Esophagus muscularis mucosa (tissue), 4 donors: ENCODE results near the gene APLF. TPM values are rescaled to one million over a fixed set of nuclear protein-coding genes. Genes with fewer than 3 reads are reported as not detected.

Source experiments
- DNase-seq: peaks from one replicate; pipeline ENCODE4 v3.0.0-alpha.2; 2017; ENCODE audit errors: extremely low spot score
- H3K27ac ChIP-seq, 4 donors: fragments of 200-600 bp; sonication (generic); replicated peaks in 1 of 4; 1 replicate in 3 of 4; 2 replicates in 1 of 4; pipeline ENCODE4 v1.5.1; 2016 to 2019; ENCODE audit warnings: mild to moderate bottlenecking in 1 of 4
- H3K27me3 ChIP-seq, 4 donors: fragments of 200-600 bp; sonication (generic); one replicate each; pipeline versions ENCODE4 v1.5.1 to v1.6.0; 2016 to 2019
- H3K36me3 ChIP-seq, 4 donors: fragments of 200-600 bp; sonication (generic); one replicate each; pipeline ENCODE4 v1.5.1; 2016 to 2019
- H3K4me1 ChIP-seq, 4 donors: fragments of 200-600 bp; sonication (generic); one replicate each; pipeline ENCODE4 v1.5.1; 2016 to 2019
- H3K4me3 ChIP-seq, 4 donors: fragments of 200-600 bp; sonication (generic); 1 replicate in 2 of 4; 2 replicates in 2 of 4; pipeline ENCODE4 v1.5.1; 2016 to 2019; ENCODE audit warnings: mild to moderate bottlenecking in 4 of 4, moderate library complexity in 1 of 4
- H3K9me3 ChIP-seq, 4 donors: fragments of 200-600 bp; sonication (generic); 1 replicate in 3 of 4; 2 replicates in 1 of 4; pipeline ENCODE4 v1.5.1; 2016 to 2019
- EP300 ChIP-seq: sonication (generic); formaldehyde crosslinking; IDR thresholded peaks from one replicate; pipeline ENCODE4 v1.6.1; 2017; ENCODE audit warnings: antibody characterized with exemption
- POLR2A ChIP-seq: fragments of 450-650 bp; IDR thresholded peaks from one replicate; pipeline ENCODE4 v1.6.1; 2017; ENCODE audit warnings: antibody characterized with exemption, moderate library complexity, mild to moderate bottlenecking, low read depth
- POLR2AphosphoS5 ChIP-seq, 2 donors: sonication (generic); formaldehyde crosslinking; IDR thresholded peaks; one replicate each; pipeline ENCODE4 v1.6.1; 2017; ENCODE audit warnings: antibody characterized with exemption in 2 of 2
- WGBS: methylation state at CpG from one replicate; pipeline ENCODE4 v1.1.5; 2018; 5-methylcytosine and 5-hydroxymethylcytosine counted together
- intact Hi-C: fragments of 100-400 bp; cut with DNase I; formaldehyde crosslinking; loops from one replicate; pipeline ENCODE4 v1.15.1; 2023
- total RNA-seq, 4 donors: library from RNA; depleted of rRNA; stranded (reverse); fragments of >200 nt; gene quantifications; one replicate each; pipeline versions ENCODE4 v1.1.0 to v1.2.1, GENCODE V29; 2016
- TF ChIP-seq, protein P1 (sequence below), 3 experiments: fragments of 200-600 bp in 2 of 3; fragments of 450-650 bp in 1 of 3; sonication (generic) in 2 of 3; IDR thresholded peaks; one replicate each; pipeline ENCODE4 v1.5.1; 2017 to 2019; ENCODE audit warnings: antibody characterized with exemption in 3 of 3, mild to moderate bottlenecking in 2 of 3, moderate library complexity in 1 of 3

APLF gene
- total RNA-seq, 4 donors from 2014 or later, result 7.6 to 12.1 (median 10.9) TPM

- Histone ChIP-seq H3K4me3 (no peak overlapping the region), H3K36me3 (no peaks in the 10 kb centered on the region), H3K27ac (no peak overlapping the region), H3K4me1 (no peaks in the 10 kb centered on the region), H3K27me3 (no peaks in the 10 kb centered on the region), H3K9me3 (no peaks in the 10 kb centered on the region)
- no peak for DNase-seq
- TF ChIP-seq, protein P1, sequence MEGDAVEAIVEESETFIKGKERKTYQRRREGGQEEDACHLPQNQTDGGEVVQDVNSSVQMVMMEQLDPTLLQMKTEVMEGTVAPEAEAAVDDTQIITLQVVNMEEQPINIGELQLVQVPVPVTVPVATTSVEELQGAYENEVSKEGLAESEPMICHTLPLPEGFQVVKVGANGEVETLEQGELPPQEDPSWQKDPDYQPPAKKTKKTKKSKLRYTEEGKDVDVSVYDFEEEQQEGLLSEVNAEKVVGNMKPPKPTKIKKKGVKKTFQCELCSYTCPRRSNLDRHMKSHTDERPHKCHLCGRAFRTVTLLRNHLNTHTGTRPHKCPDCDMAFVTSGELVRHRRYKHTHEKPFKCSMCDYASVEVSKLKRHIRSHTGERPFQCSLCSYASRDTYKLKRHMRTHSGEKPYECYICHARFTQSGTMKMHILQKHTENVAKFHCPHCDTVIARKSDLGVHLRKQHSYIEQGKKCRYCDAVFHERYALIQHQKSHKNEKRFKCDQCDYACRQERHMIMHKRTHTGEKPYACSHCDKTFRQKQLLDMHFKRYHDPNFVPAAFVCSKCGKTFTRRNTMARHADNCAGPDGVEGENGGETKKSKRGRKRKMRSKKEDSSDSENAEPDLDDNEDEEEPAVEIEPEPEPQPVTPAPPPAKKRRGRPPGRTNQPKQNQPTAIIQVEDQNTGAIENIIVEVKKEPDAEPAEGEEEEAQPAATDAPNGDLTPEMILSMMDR (IDR thresholded peaks at IDR 0.05), result no peak
- TF ChIP-seq POLR2A (no peak), POLR2AphosphoS5 (IDR thresholded peaks at IDR 0.05) (no peak), EP300 (no peak)
- intact Hi-C loops, result no loop called here
- 43% methylated on average over 2 of the region's 2 CpGs for WGBS
Measured at GRCh38 chr2:68574202-68574791, 106.9 kb downstream of the APLF start.

DNA sequence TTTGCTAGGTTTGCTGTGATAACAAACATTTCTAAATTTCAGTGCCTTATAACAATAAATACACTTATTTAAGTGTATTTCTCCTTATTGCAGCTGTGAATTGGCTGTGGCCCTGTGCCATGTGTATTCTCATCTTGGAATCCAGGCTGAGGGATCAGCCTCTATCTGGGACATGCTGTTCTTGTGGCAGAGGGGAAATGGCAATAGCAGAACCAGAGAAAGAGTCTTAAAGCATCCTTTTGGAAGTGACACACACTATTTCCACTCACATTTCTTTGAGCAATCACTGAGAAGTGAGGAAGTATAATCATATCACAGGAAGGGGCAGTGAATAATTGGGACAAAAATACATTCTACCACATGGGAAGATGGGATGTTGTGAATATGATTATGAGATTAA, 109.8 kb downstream of the APLF start:
- Histone ChIP-seq H3K27me3 (no peaks in the 10 kb centered on the region), H3K27ac (no peak overlapping the region), H3K4me3 (no peak overlapping the region), H3K4me1 (no peaks in the 10 kb centered on the region), H3K9me3 (no peaks in the 10 kb centered on the region), H3K36me3 (peaks cover 0 to 4% (median 0%) of the 10 kb centered on the region in 4 donors)
- no peak for DNase-seq
- no peak for TF ChIP-seq POLR2A
- TF ChIP-seq, protein P1 (IDR thresholded peaks at IDR 0.05), result no peak
- TF ChIP-seq EP300, result no peak
- TF ChIP-seq POLR2AphosphoS5 (IDR thresholded peaks at IDR 0.05), result no peak
- intact Hi-C loops, result no loop called here

GRCh38 chr2:68579689-68580088, 112.3 kb downstream of the APLF start:
- peaks cover 0 to 4% (median 0%) of the 10 kb centered on the region in 4 donors for H3K36me3 ChIP-seq
- no peaks in the 10 kb centered on the region for H3K4me1 ChIP-seq
- H3K4me3 ChIP-seq, result no peak overlapping the region
- WGBS, result 93% methylated on average over 3 of the region's 3 CpGs
- H3K27me3 ChIP-seq, result no peaks in the 10 kb centered on the region
- DNase-seq, result no peak
- intact Hi-C loops, result no loop called here
- TF ChIP-seq EP300 (no peak), POLR2AphosphoS5 (IDR thresholded peaks at IDR 0.05) (no peak), POLR2A (no peak)
- TF ChIP-seq, protein P1 (IDR thresholded peaks at IDR 0.05), result no peak
- no peaks in the 10 kb centered on the region for H3K9me3 ChIP-seq
- H3K27ac ChIP-seq, result no peak overlapping the region

DNA sequence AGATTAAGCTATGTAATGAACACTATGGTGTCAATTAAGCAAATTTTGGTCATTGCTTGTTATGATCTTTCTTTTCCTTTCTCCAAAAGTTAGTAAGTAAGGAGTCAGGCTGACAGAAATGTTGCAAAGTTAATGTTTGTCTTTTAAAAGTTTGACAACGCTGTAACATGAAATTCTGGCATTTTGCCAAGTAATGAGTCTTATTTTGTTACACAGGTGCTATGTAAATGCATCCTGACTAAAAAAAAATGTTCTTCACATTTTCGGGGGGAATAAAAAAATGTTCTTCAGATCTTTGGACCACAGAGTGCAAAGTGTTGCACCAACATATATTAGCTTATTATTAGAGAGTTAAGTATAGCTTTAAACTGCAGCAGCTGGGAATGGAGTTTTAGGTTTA, 121.2 kb downstream of the APLF start:
- no peak overlapping the region for H3K27ac ChIP-seq
- intact Hi-C loops, result no loop called here
- no peak overlapping the region for H3K4me3 ChIP-seq
- peaks cover 0 to 6% (median 0%) of the 10 kb centered on the region in 4 donors for H3K36me3 ChIP-seq
- no peaks in the 10 kb centered on the region for H3K9me3 ChIP-seq
- no peak for TF ChIP-seq POLR2AphosphoS5 (IDR thresholded peaks at IDR 0.05)
- no peak for TF ChIP-seq POLR2A
- TF ChIP-seq EP300, result no peak
- TF ChIP-seq, protein P1 (IDR thresholded peaks at IDR 0.05), result no peak
- no peaks in the 10 kb centered on the region for H3K4me1 ChIP-seq
- 73% methylated on average over 2 of the region's 2 CpGs for WGBS
- no peak for DNase-seq
- H3K27me3 ChIP-seq, result no peaks in the 10 kb centered on the region

GRCh38 chr2:68589963-68590362, 122.6 kb downstream of the APLF start:
- intact Hi-C loops, result no loop called here
- Histone ChIP-seq H3K9me3 (no peaks in the 10 kb centered on the region), H3K27me3 (no peaks in the 10 kb centered on the region), H3K27ac (no peak overlapping the region), H3K4me1 (no peaks in the 10 kb centered on the region), H3K36me3 (peaks cover 0 to 6% (median 0%) of the 10 kb centered on the region in 4 donors), H3K4me3 (no peak overlapping the region)
- 73% methylated on average over 1 of the region's 1 CpG for WGBS
- TF ChIP-seq, protein P1 (IDR thresholded peaks at IDR 0.05), result no peak
- TF ChIP-seq POLR2A, result no peak
- no peak for TF ChIP-seq EP300
- no peak for TF ChIP-seq POLR2AphosphoS5 (IDR thresholded peaks at IDR 0.05)
- DNase-seq, result no peak
